IMR-90 (cell line): ENCODE data around the gene KLHL17. TPM values are rescaled to one million over a fixed set of nuclear protein-coding genes. Genes with fewer than 3 reads are reported as not detected.

Experiments used
- ATAC-seq: fragments of 200-7000 bp; cut with Tn5 transposase; 2 replicates; pipeline ENCODE4 v1.9.1; 2020; ENCODE audit warnings: low read depth, mild to moderate bottlenecking, moderate library complexity
- BruUV-seq: library from RNA; stranded (reverse); fragments of 400-500 nt; replicated peaks from 2 replicates; lab custom pipeline; 2021; lab: Mats Ljungman, UMichigan
- CTCF ChIA-PET: fragments of 300-600 bp; formaldehyde crosslinking; extraction: SDS; loops from one replicate; lab custom pipeline; 2021; ENCODE audit warnings: antibody characterized with exemption; lab: Yijun Ruan, JAX
- POLR2A ChIA-PET: fragments of 300-600 bp; sonication (Branson Sonifier 250); formaldehyde crosslinking; loops from one replicate; lab custom pipeline; 2022; ENCODE audit warnings: antibody characterized with exemption; ENCODE audit not compliant: unreplicated experiment; lab: Charles Lee
- DNase-seq: peaks from one replicate; pipeline ENCODE4 v3.0.0; 2013
- H2AFZ ChIP-seq: replicated peaks from 2 replicates; pipeline ENCODE3; 2013; ENCODE audit warnings: low read length, mild to moderate bottlenecking; ENCODE audit not compliant: poor library complexity
- H2AK5ac ChIP-seq: 2 replicates; pipeline ENCODE4 v1.6.1; 2013; ENCODE audit warnings: low read depth, low read length, inconsistent platforms
- H2AK9ac ChIP-seq: replicated peaks from 2 replicates; pipeline ENCODE3; 2013; ENCODE audit warnings: mild to moderate bottlenecking, low read depth, low read length, moderate library complexity; ENCODE audit not compliant: poor library complexity
- H2BK120ac ChIP-seq: 2 replicates; pipeline ENCODE4 v1.6.1; 2013; ENCODE audit warnings: low read depth, low read length, inconsistent platforms
- H2BK15ac ChIP-seq: 3 replicates; pipeline ENCODE4 v1.6.1; 2013; ENCODE audit warnings: low read depth, low read length, inconsistent platforms
- H2BK20ac ChIP-seq: 2 replicates; pipeline ENCODE4 v1.6.1; 2013; ENCODE audit warnings: low read depth, mild to moderate bottlenecking, inconsistent platforms, low read length, moderate library complexity
- H2BK5ac ChIP-seq: 2 replicates; pipeline ENCODE4 v1.6.1; 2013; ENCODE audit warnings: mild to moderate bottlenecking, low read depth, low read length, inconsistent platforms; ENCODE audit not compliant: poor library complexity, severe bottlenecking
- H3K14ac ChIP-seq: replicated peaks from 2 replicates; pipeline ENCODE4 v1.6.1; 2013; ENCODE audit warnings: low read depth, low read length, inconsistent platforms
- H3K18ac ChIP-seq: 2 replicates; pipeline ENCODE4 v1.6.1; 2013; ENCODE audit warnings: low read depth, low read length, control low read depth
- H3K23ac ChIP-seq: 2 replicates; pipeline ENCODE4 v1.6.1; 2013; ENCODE audit warnings: low read depth, low read length, inconsistent platforms
- H3K27ac ChIP-seq: 2 replicates; pipeline ENCODE4 v1.5.1; 2013; ENCODE audit warnings: mild to moderate bottlenecking, control low read depth, low read length; ENCODE audit not compliant: insufficient read depth
- H3K27me3 ChIP-seq: 2 replicates; pipeline ENCODE4 v1.6.1; 2013; ENCODE audit warnings: low read length; ENCODE audit not compliant: control insufficient read depth, insufficient read depth
- H3K36me3 ChIP-seq: 2 replicates; pipeline ENCODE4 v1.6.1; 2013; ENCODE audit warnings: low read length, mixed read lengths; ENCODE audit not compliant: control insufficient read depth, insufficient read depth
- H3K4ac ChIP-seq: 2 replicates; pipeline ENCODE4 v1.6.1; 2013; ENCODE audit warnings: low read depth, low read length, inconsistent platforms
- H3K4me1 ChIP-seq: 2 replicates; pipeline ENCODE4 v1.6.1; 2013; ENCODE audit warnings: low read length, mixed read lengths; ENCODE audit not compliant: control insufficient read depth, insufficient read depth
- H3K4me2 ChIP-seq: 2 replicates; pipeline ENCODE4 v1.6.1; 2013; ENCODE audit warnings: low read depth, mild to moderate bottlenecking, control low read depth, low read length, moderate library complexity
- H3K4me3 ChIP-seq: 2 replicates; pipeline ENCODE4 v1.5.1; 2013; ENCODE audit warnings: low read depth, mild to moderate bottlenecking, control low read depth, low read length, moderate library complexity; ENCODE audit not compliant: insufficient read depth
- H3K56ac ChIP-seq: 2 replicates; pipeline ENCODE4 v1.6.1; 2013; ENCODE audit warnings: low read length, inconsistent platforms; ENCODE audit not compliant: insufficient read depth; ENCODE audit errors: extremely low read depth
- H3K79me1 ChIP-seq, 2 experiments: 2 replicates each; pipeline ENCODE4 v1.6.1; 2013; ENCODE audit warnings: low read length in 2 of 2, inconsistent platforms in 1 of 2, low read depth in 1 of 2
- H3K9ac ChIP-seq: 2 replicates; pipeline ENCODE4 v1.6.1; 2013; ENCODE audit warnings: low read depth, low read length, control low read depth
- H3K9me1 ChIP-seq: 2 replicates; pipeline ENCODE4 v1.6.1; 2013; ENCODE audit warnings: low read length, inconsistent platforms; ENCODE audit not compliant: insufficient read depth
- H3K9me3 ChIP-seq: 2 replicates; pipeline ENCODE4 v1.6.1; 2013; ENCODE audit warnings: low read length; ENCODE audit not compliant: control insufficient read depth, insufficient read depth
- H4K20me1 ChIP-seq: 2 replicates; pipeline ENCODE4 v1.6.1; 2013; ENCODE audit warnings: low read length, inconsistent platforms; ENCODE audit not compliant: insufficient read depth
- H4K5ac ChIP-seq: 2 replicates; pipeline ENCODE4 v1.6.1; 2013; ENCODE audit warnings: mild to moderate bottlenecking, low read depth, low read length, control low read depth
- H4K8ac ChIP-seq, 2 experiments: 2 replicates each; pipeline ENCODE4 v1.6.1; 2013; ENCODE audit warnings: low read depth in 2 of 2, low read length in 2 of 2, control low read depth in 1 of 2, inconsistent platforms in 1 of 2
- H4K91ac ChIP-seq: 2 replicates; pipeline ENCODE4 v1.6.1; 2013; ENCODE audit warnings: low read depth, low read length, inconsistent platforms; ENCODE audit not compliant: insufficient read depth
- BHLHE40 ChIP-seq: fragments of 150-350 bp; IDR thresholded peaks from 2 replicates; pipeline ENCODE4 v1.6.1; 2016; ENCODE audit warnings: mild to moderate bottlenecking, low read depth, low read length
- CEBPB ChIP-seq: IDR thresholded peaks from 2 replicates; pipeline ENCODE4 v1.6.1; 2012; ENCODE audit warnings: low read depth, low read length, improper control_type of control experiment
- CHD1 ChIP-seq: IDR thresholded peaks from 2 replicates; pipeline ENCODE4 v1.6.1; 2012; ENCODE audit warnings: low read depth, low read length, improper control_type of control experiment
- CTCF ChIP-seq: conservative IDR thresholded peaks from 2 replicates; pipeline ENCODE4 v1.5.1; 2012; ENCODE audit warnings: mild to moderate bottlenecking, low read depth, low read length, improper control_type of control experiment
- FOS ChIP-seq: fragments of 150-350 bp; IDR thresholded peaks from 2 replicates; pipeline ENCODE4 v1.6.1; 2016; ENCODE audit warnings: low read depth, low read length
- MAFK ChIP-seq: IDR thresholded peaks from 2 replicates; pipeline ENCODE4 v1.6.1; 2012; ENCODE audit warnings: low read depth, low read length, improper control_type of control experiment
- MAZ ChIP-seq: IDR thresholded peaks from 2 replicates; pipeline ENCODE4 v1.6.1; 2012; ENCODE audit warnings: low read depth, mild to moderate bottlenecking, low read length, improper control_type of control experiment, moderate library complexity, borderline replicate concordance
- MXI1 ChIP-seq: IDR thresholded peaks from 2 replicates; pipeline ENCODE4 v1.6.1; 2012; ENCODE audit warnings: low read depth, mild to moderate bottlenecking, low read length, moderate library complexity, borderline replicate concordance
- NFE2L2 ChIP-seq: fragments of 150-350 bp; IDR thresholded peaks from 2 replicates; pipeline ENCODE4 v1.6.1; 2016; ENCODE audit warnings: low read depth, mild to moderate bottlenecking, low read length
- POLR2A ChIP-seq: IDR thresholded peaks from 2 replicates; pipeline ENCODE4 v1.6.1; 2012; ENCODE audit warnings: mild to moderate bottlenecking, low read depth, low read length
- RAD21 ChIP-seq: IDR thresholded peaks from 2 replicates; pipeline ENCODE4 v1.6.1; 2012; ENCODE audit warnings: low read length, improper control_type of control experiment
- RCOR1 ChIP-seq: IDR thresholded peaks from 2 replicates; pipeline ENCODE4 v1.6.1; 2012; ENCODE audit warnings: mild to moderate bottlenecking, low read length, improper control_type of control experiment; ENCODE audit not compliant: insufficient replicate concordance
- RFX5 ChIP-seq: IDR thresholded peaks from 2 replicates; pipeline ENCODE4 v1.8.0; 2012; ENCODE audit warnings: low read depth, mild to moderate bottlenecking, low read length, moderate library complexity
- SMC3 ChIP-seq: fragments of 150-350 bp; IDR thresholded peaks from 2 replicates; pipeline ENCODE4 v1.6.1; 2016; ENCODE audit warnings: low read depth, mild to moderate bottlenecking, antibody characterized with exemption, low read length, moderate library complexity
- USF2 ChIP-seq: fragments of 150-350 bp; IDR thresholded peaks from 2 replicates; pipeline ENCODE4 v1.6.1; 2017; ENCODE audit warnings: mild to moderate bottlenecking, antibody characterized with exemption, low read length, low read depth
- WGBS, 2 experiments: methylation state at CpG; one replicate each; pipeline versions ENCODE4 v1.1.5 to v1.1.7; 2013; ENCODE audit warnings: missing lambda C conversion rate in 2 of 2; ENCODE audit not compliant: insufficient read length in 1 of 2; ENCODE audit errors: extremely low coverage in 2 of 2; 5-methylcytosine and 5-hydroxymethylcytosine counted together
- dilution Hi-C: fragments of 300-500 bp; cut with HindIII; formaldehyde crosslinking; loops from one replicate; pipeline ENCODE4 v1.14.3; 2018; ENCODE audit warnings: low sequenced_read_pairs; ENCODE audit not compliant: unreplicated experiment
- in situ Hi-C: fragments of 300-500 bp; cut with MboI; formaldehyde crosslinking; loops from 3 replicates; pipeline ENCODE4 v1.14.3; 2019; ENCODE audit warnings: low sequenced_read_pairs, inconsistent platforms, mixed read lengths
- intact Hi-C: fragments of 100-400 bp; cut with micrococcal nuclease; formaldehyde crosslinking; loops from 2 replicates; pipeline ENCODE4 v1.10.0; 2022
- polyA plus RNA-seq, 3 experiments: library from polyadenylated mRNA; depleted of rRNA; stranded (reverse); fragments of >200 nt; gene quantifications; 2 replicates each; pipeline ENCODE4 v1.2.3, GENCODE V29; 2012; ENCODE audit warnings: low replicate concordance in 1 of 3
- total RNA-seq: library from RNA; depleted of rRNA; stranded (reverse); fragments of >200 nt; gene quantifications from 2 replicates; pipeline ENCODE4 v1.2.3, GENCODE V29; 2012
- TF ChIP-seq, protein P1 (sequence below): fragments of 150-350 bp; IDR thresholded peaks from 2 replicates; pipeline ENCODE4 v1.6.1; 2016; ENCODE audit warnings: low read depth, mild to moderate bottlenecking, low read length, moderate library complexity, borderline replicate concordance

The KLHL17 gene
- total and polyA plus RNA-seq, 2 of the 4 experiments (the other 2 are of a cell fraction) = 3.4 to 41.0 TPM

DNA sequence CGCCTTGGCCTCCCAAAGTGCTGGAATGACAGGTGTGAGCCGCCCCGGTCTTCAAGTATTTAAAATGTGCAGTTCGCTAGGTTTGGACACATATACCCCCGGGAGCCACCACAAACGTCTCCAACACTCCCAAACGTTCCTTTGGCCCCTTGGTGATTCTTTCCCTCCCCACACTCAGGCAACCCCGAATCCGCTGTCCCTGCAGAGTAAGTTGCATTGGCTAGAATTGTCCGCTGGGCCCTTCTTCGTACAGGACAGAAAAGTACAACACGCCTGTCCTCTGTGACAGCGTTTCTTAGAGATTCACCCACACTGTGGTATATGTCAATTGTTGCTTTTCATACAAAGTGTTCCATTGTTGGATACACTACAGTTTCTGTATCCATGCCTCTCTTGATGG lies 24.7 kb downstream of the KLHL17 start:
- H3K23ac ChIP-seq = no peak overlapping the region
- no TSS peak for BruUV-seq
- ChIA-PET POLR2A (no interaction called here), CTCF (interaction anchor here (0.8 to 1.5 kb wide), 5 partner anchors 10 to 78 kb away, joined by 3 to 9 read pairs (median 4); no protein-coding TSS in a partner anchor)
- no peak overlapping the region for H2BK15ac ChIP-seq
- no peak overlapping the region for H2AK5ac ChIP-seq
- H4K91ac ChIP-seq = no peak overlapping the region
- H3K9me1 ChIP-seq = no peaks in the 10 kb centered on the region
- H3K4me3 ChIP-seq = no peak overlapping the region
- H4K20me1 ChIP-seq = no peaks in the 10 kb centered on the region; the same call in 1 of the 2 replicates
- dilution Hi-C loops = no loop called here
- no peak overlapping the region for H4K5ac ChIP-seq
- DNase-seq (no peak), ATAC-seq (no peak)
- intact Hi-C loops = no loop called here
- H2AFZ ChIP-seq = no peak overlapping the region
- H2AK9ac ChIP-seq = no peak overlapping the region
- H2BK5ac ChIP-seq = no peak overlapping the region
- WGBS, 2 experiments = 67% methylated on average over 4 of the region's 13 CpGs; no CpG with 5 or more reads in 1 of the 2 experiments
- in situ Hi-C loops = no loop called here
- no peaks in the 10 kb centered on the region for H3K4me1 ChIP-seq
- no peak overlapping the region for H3K4ac ChIP-seq
- H3K18ac ChIP-seq = no peak overlapping the region
- H2BK20ac ChIP-seq = no peak overlapping the region
- H3K56ac ChIP-seq = no peak overlapping the region
- TF ChIP-seq MAZ = no peak
- TF ChIP-seq CTCF = no peak
- no peak for TF ChIP-seq RFX5
- no peak for TF ChIP-seq BHLHE40
- TF ChIP-seq USF2 = no peak
- TF ChIP-seq RCOR1 = no peak
- TF ChIP-seq POLR2A = no peak; the same call in 1 of the 2 replicates
- TF ChIP-seq CHD1 = no peak
- TF ChIP-seq FOS = no peak
- TF ChIP-seq CEBPB = no peak
- TF ChIP-seq, protein P1, sequence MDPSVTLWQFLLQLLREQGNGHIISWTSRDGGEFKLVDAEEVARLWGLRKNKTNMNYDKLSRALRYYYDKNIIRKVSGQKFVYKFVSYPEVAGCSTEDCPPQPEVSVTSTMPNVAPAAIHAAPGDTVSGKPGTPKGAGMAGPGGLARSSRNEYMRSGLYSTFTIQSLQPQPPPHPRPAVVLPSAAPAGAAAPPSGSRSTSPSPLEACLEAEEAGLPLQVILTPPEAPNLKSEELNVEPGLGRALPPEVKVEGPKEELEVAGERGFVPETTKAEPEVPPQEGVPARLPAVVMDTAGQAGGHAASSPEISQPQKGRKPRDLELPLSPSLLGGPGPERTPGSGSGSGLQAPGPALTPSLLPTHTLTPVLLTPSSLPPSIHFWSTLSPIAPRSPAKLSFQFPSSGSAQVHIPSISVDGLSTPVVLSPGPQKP = no peak
- TF ChIP-seq SMC3 = no peak
- TF ChIP-seq NFE2L2 = no peak
- TF ChIP-seq MXI1 = no peak
- no peak for TF ChIP-seq RAD21
- no peak for TF ChIP-seq MAFK
- H3K79me1 ChIP-seq = no peaks in the 10 kb centered on the region
- H3K27me3 ChIP-seq = peaks cover 5% of the 10 kb centered on the region; the same call in 1 of the 2 replicates
- no peak overlapping the region for H3K4me2 ChIP-seq
- no peak overlapping the region for H3K9ac ChIP-seq
- H2BK120ac ChIP-seq = no peak overlapping the region
- no peak overlapping the region for H3K27ac ChIP-seq
- no peak overlapping the region for H4K8ac ChIP-seq
- H3K14ac ChIP-seq = no peak overlapping the region
- no peaks in the 10 kb centered on the region for H3K36me3 ChIP-seq
- H3K9me3 ChIP-seq = no peaks in the 10 kb centered on the region
